Activated naive CD4-positive, alpha-beta T cell treated with anti-CD3 and anti-CD28 coated beads, Interleukin-2, amount 50 U/mL, for 24 hours (primary cell): ENCODE data around the gene PXN.
"Not testable (repeated sequence)": the region's sequence is repeated elsewhere in the genome, so short reads cannot be mapped to it uniquely, and the experiment has no call there.

ENCODE experiments used
- H3K27ac Mint-ChIP-seq: one replicate; pipeline ENCODE4 v1.8.0; 2021; ENCODE audit warnings: mild to moderate bottlenecking, mixed read lengths
- H3K27me3 Mint-ChIP-seq: one replicate; pipeline ENCODE4 v1.8.0; 2021; ENCODE audit warnings: mixed read lengths
- H3K36me3 Mint-ChIP-seq: one replicate; pipeline ENCODE4 v1.8.0; 2021; ENCODE audit warnings: mixed read lengths
- H3K4me1 Mint-ChIP-seq: one replicate; pipeline ENCODE4 v1.8.0; 2021; ENCODE audit warnings: mixed read lengths
- H3K4me3 Mint-ChIP-seq: one replicate; pipeline ENCODE4 v1.8.0; 2021; ENCODE audit warnings: mild to moderate bottlenecking, mixed read lengths
- H3K9me3 Mint-ChIP-seq: one replicate; pipeline ENCODE4 v1.8.0; 2021; ENCODE audit warnings: mixed read lengths

Gene PXN

DNA sequence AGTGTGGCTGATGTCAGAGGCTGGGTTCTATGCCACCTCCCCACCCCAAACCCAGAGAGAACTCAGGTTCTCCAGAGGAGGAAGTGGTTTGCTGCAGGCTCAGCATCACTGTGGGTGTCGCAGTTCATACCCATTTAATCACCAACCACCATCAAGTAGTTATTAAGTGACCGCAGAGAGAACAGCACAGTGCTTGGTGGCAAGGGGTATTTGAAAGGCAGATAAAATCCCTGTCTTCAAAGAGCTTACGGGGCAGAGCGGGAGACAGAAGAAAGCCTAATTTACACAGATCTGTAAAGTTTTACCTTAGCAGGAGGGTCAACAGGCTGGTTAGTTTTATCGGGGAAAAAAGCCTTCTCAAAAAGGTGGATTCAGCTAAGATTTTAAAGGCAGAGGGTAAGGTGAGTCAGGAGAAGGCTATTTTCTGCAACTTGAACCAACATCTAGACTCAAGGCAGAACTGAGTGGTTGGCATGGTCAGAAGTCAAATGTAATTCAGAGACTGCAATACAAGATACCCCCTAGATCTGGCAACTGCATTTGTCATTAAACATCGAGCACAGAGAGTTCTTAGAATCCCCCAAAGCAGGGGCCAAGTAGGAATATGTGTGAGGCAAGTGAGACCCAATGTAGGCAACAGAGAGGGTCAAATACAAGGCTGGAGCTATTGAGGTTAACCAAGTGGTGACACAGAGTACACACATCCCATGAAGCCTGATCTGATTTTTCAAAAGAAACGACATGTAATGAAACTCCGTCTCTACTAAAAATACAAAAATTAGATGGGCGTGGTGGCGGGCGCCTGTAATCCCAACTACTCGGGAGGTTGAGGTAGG is 13.2 kb downstream of the PXN start:
- no peaks in the 10 kb centered on the region for H3K9me3 Mint-ChIP-seq
- peak overlapping the region; percentile 91 for H3K27ac Mint-ChIP-seq
- peak overlapping the region; percentile 85 for H3K4me3 Mint-ChIP-seq
- no peaks in the 10 kb centered on the region for H3K27me3 Mint-ChIP-seq
- H3K36me3 Mint-ChIP-seq, result peaks cover 11% of the 10 kb centered on the region
- peaks cover 93% of the 10 kb centered on the region for H3K4me1 Mint-ChIP-seq

DNA sequence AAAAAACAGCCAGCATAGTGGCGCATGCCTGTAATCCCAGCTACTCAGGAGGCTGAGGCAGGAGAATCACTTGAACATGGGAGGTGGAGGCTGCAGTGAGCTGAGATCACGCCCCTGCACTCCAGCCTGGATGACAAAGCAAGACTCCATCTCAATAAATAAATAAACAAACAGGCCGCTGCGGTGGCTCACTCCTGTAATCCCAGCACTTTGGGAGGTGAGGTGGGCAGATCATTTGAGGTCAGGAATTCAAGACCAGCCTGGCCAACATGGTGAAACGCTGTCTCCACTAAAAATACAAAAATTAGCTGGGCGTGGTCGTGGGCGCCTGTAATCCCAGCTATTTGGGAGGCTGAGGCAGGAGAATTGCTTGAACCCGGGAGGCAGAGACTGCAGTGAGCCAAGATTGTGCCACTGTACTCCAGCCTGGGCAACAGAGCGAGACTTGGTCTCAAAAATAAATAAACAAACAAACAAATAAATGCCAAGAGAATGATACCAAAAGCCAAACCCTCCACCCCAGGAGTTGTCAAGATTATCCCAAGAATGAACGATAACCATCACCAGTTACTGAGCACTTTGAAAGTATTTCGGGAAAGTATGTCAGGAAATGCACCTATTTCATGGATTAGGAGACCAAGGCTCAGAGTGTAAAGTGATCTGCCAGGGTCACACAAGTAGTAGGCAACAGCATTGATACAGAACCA is 14.0 kb downstream of the PXN start:
- peaks cover 91% of the 10 kb centered on the region for H3K4me1 Mint-ChIP-seq
- H3K27me3 Mint-ChIP-seq, H3K9me3 Mint-ChIP-seq: not testable (repeated sequence)
- peak overlapping the region; percentile 91 for H3K27ac Mint-ChIP-seq
- H3K36me3 Mint-ChIP-seq, result peaks cover 11% of the 10 kb centered on the region
- H3K4me3 Mint-ChIP-seq, result peak overlapping the region; percentile 85

GRCh38 chr12:120249875-120250795 is 15.4 kb downstream of the PXN start:
- H3K27ac Mint-ChIP-seq, result peak overlapping the region; percentile 31
- peak overlapping the region; percentile 17 for H3K4me3 Mint-ChIP-seq
- no peaks in the 10 kb centered on the region for H3K9me3 Mint-ChIP-seq
- peaks cover 9% of the 10 kb centered on the region for H3K36me3 Mint-ChIP-seq
- no peaks in the 10 kb centered on the region for H3K27me3 Mint-ChIP-seq
- H3K4me1 Mint-ChIP-seq, result peaks cover 87% of the 10 kb centered on the region

- Mint-ChIP-seq H3K27me3 (no peaks in the 10 kb centered on the region), H3K27ac (peak overlapping the region; percentile 96), H3K4me1 (peaks cover 84% of the 10 kb centered on the region), H3K36me3 (peaks cover 8% of the 10 kb centered on the region), H3K4me3 (peak overlapping the region; percentile 66), H3K9me3 (no peaks in the 10 kb centered on the region)
Measured at GRCh38 chr12:120249266-120249874, 16.2 kb downstream of the PXN start.

DNA sequence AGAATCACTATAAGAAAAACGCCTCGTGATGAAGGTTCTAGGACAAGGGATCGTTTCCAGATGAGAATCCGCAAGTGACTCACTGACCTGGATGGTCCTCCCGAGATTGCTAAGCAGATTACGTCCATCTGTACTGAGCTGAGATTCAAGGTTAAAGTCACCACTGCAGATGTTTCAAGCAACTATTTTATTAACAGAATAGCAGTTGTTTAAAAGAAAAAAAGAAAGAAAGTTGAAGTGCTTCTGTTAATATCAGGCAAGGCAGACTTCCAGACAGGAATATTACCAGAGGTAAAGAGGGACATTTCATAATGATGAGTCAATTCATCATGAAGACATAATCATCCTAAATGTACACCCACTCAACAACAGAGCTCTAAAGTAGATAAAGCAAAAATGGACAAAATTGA is 17.9 kb downstream of the PXN start:
- no peaks in the 10 kb centered on the region for H3K9me3 Mint-ChIP-seq
- H3K27me3 Mint-ChIP-seq, result no peaks in the 10 kb centered on the region
- peaks cover 82% of the 10 kb centered on the region for H3K4me1 Mint-ChIP-seq
- peak overlapping the region; percentile 57 for H3K4me3 Mint-ChIP-seq
- peak overlapping the region; percentile 85 for H3K27ac Mint-ChIP-seq
- H3K36me3 Mint-ChIP-seq, result peaks cover 7% of the 10 kb centered on the region

- peaks cover 82% of the 10 kb centered on the region for H3K4me1 Mint-ChIP-seq
- H3K27ac Mint-ChIP-seq, result peak overlapping the region; percentile 85
- H3K9me3 Mint-ChIP-seq, result no peaks in the 10 kb centered on the region
- peak overlapping the region; percentile 57 for H3K4me3 Mint-ChIP-seq
- peaks cover 7% of the 10 kb centered on the region for H3K36me3 Mint-ChIP-seq
- no peaks in the 10 kb centered on the region for H3K27me3 Mint-ChIP-seq
Measured at GRCh38 chr12:120247183-120247582, 18.3 kb downstream of the PXN start.

DNA sequence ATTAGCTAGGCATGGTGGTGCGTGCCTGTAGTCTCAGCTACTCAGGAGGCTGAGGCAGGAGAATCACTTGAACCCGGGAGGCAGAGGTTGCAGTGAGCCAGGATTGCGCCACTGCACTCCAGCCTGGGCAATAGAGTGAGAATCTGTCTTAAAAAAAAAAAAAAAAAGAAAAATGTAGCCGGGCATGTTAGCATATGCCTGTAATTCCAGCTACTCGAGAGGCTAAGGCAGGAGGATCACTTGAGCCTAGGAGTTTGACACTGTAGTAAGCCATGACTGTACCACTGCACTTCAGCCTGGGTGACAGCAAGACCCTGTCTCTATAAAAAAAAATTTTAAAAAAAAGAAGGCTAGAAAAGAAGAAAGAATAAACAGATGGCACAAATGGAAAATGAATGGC is 18.8 kb downstream of the PXN start:
- H3K4me1 Mint-ChIP-seq, result peaks cover 82% of the 10 kb centered on the region
- not testable (repeated sequence) for H3K27ac Mint-ChIP-seq, H3K4me3 Mint-ChIP-seq, H3K9me3 Mint-ChIP-seq, H3K27me3 Mint-ChIP-seq, H3K36me3 Mint-ChIP-seq

DNA sequence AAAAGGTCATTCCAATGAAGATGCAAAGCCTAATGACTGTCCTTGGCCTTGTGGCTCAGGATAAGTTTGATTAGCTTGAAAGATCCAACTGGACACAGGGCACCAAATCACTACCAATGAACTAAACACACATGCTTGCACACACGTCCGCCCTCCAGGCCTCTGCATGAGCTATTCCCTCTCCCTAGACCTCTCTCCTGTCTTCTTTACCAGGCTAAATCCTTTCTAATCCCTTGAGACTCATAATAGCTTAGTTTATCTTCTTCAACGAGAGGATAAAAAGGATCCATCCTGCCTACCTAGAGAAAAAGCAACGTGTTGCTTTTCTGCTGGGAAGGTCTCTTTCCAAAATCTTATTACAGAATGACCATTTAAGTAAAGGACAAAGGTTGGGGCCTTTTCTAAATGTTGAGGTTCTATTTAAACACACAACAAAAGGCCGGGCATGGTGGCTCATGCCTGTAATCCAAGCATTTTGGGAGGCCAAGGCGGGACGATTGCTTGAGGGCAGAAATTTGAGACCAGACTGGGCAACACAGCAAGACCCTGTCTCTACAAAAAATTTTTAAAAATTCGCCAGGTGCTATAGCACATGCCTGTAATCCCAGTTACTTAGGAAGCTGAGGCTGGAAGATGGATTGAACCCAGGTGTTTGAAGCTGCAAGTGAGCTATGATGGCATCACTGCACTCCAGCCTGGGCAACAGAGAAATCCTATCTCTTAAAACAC is 22.4 kb downstream of the PXN start:
- H3K27me3 Mint-ChIP-seq, result no peaks in the 10 kb centered on the region
- H3K36me3 Mint-ChIP-seq, result peaks cover 4% of the 10 kb centered on the region
- no peak overlapping the region for H3K27ac Mint-ChIP-seq
- no peaks in the 10 kb centered on the region for H3K9me3 Mint-ChIP-seq
- H3K4me3 Mint-ChIP-seq, result no peak overlapping the region
- peaks cover 77% of the 10 kb centered on the region for H3K4me1 Mint-ChIP-seq

DNA sequence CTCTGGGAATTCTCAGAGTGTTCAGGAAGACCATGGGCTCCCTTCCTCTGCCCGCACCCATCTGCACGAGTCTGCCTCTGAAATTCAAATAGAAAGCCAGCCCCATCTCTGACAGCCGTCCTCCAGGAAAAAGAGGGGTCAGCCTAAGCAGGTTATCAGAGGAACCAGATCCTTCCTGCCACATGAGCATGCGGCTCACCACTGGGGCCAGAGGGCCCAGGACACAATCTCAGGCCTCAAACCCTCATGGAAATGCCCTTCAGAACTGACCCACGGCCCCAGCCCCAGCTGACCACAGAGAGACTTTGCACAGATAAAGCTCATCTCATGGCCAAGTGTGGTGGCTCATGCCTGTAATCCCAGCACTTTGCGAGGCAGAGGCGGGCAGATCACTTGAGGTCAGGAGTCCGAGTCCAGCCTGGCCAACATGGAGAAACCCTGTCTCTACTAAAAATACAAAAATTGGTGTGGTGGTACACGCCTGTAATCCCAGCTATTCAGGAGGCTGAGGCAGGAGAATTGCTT is 23.2 kb downstream of the PXN start:
- peaks cover 77% of the 10 kb centered on the region for H3K4me1 Mint-ChIP-seq
- no peaks in the 10 kb centered on the region for H3K9me3 Mint-ChIP-seq
- H3K27me3 Mint-ChIP-seq, result no peaks in the 10 kb centered on the region
- no peak overlapping the region for H3K4me3 Mint-ChIP-seq
- H3K36me3 Mint-ChIP-seq, result peaks cover 4% of the 10 kb centered on the region
- H3K27ac Mint-ChIP-seq, result no peak overlapping the region

DNA sequence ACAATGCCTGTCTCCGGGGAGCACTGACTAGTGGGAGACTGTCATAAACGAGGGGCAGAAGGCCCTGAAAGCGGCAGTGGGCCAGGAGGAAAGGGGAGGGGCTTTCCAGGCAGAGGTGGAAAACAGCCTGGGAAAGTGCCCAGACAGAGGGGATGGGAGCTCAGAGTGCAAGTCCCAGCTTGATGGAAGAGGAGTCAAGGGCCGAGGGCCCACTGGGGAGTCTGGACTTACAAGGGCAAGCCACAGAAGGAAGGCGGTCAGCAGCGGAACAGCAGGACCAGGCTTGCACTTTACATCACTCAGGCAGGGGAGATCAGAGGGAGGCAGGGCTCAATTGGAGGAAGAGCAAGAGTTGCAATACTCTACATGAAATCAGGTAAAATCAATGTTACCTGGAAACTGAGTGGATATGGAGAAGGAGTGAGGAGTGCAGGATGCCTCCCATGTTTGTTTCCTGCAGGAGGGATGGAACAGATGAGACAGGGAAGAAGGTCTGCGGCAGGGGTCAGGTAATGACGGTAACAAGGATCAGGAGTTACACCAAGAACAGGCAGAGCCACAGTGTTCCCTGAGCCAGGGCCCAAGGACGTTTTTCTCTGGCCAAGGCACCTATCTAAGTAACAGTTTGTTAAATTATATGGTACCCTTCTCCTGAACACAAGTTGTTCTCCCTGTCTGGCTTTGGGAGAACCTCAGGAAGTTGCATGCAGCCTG is 23.8 kb downstream of the PXN start:
- Mint-ChIP-seq H3K4me1 (peaks cover 75% of the 10 kb centered on the region), H3K27me3 (no peaks in the 10 kb centered on the region), H3K9me3 (no peaks in the 10 kb centered on the region), H3K36me3 (peaks cover 4% of the 10 kb centered on the region), H3K27ac (peak overlapping the region; percentile 79), H3K4me3 (peak overlapping the region; percentile 27)

DNA sequence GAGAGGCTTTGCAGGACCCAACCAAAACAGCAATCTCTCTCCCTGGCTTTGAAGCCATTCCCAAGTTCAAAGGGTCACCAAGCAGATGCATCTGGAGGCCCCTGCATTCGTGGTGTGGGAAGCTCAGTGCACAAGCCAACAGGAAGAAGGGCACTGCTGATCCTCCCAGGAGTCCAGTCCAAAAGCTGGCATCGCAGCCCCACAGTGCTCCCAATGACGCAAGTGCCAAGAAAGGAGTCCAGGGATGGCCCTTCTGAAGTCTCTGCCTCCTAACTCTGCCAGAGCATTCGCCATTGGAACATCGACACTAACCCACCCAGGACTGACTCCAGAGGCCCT is 25.1 kb downstream of the PXN start:
- H3K4me1 Mint-ChIP-seq, result peaks cover 80% of the 10 kb centered on the region
- H3K36me3 Mint-ChIP-seq, result peaks cover 4% of the 10 kb centered on the region
- no peaks in the 10 kb centered on the region for H3K9me3 Mint-ChIP-seq
- no peak overlapping the region for H3K27ac Mint-ChIP-seq
- H3K4me3 Mint-ChIP-seq, result no peak overlapping the region
- no peaks in the 10 kb centered on the region for H3K27me3 Mint-ChIP-seq

- Mint-ChIP-seq H3K4me3 (no peak overlapping the region), H3K36me3 (peaks cover 1% of the 10 kb centered on the region), H3K4me1 (peaks cover 81% of the 10 kb centered on the region), H3K27ac (no peak overlapping the region), H3K27me3 (no peaks in the 10 kb centered on the region), H3K9me3 (no peaks in the 10 kb centered on the region)
Measured at GRCh38 chr12:120239776-120240494, 25.6 kb downstream of the PXN start.

GRCh38 chr12:120238839-120239445 is 26.6 kb downstream of the PXN start:
- H3K27me3 Mint-ChIP-seq, result no peaks in the 10 kb centered on the region
- no peak overlapping the region for H3K27ac Mint-ChIP-seq
- H3K4me1 Mint-ChIP-seq, result peaks cover 86% of the 10 kb centered on the region
- no peak overlapping the region for H3K4me3 Mint-ChIP-seq
- no peaks in the 10 kb centered on the region for H3K36me3 Mint-ChIP-seq
- H3K9me3 Mint-ChIP-seq, result no peaks in the 10 kb centered on the region
